Measurements from ENCODE around the gene ASCL5.

ASCL5 gene

GRCh38 chr1:201153474-201154388 lies 26.7 kb upstream of the ASCL5 start:
- no peak for DNase-seq

GRCh38 chr1:201149400-201149799 lies 22.4 kb upstream of the ASCL5 start:
- peak in 1 of 2 experiments; percentile 47 for DNase-seq

DNA sequence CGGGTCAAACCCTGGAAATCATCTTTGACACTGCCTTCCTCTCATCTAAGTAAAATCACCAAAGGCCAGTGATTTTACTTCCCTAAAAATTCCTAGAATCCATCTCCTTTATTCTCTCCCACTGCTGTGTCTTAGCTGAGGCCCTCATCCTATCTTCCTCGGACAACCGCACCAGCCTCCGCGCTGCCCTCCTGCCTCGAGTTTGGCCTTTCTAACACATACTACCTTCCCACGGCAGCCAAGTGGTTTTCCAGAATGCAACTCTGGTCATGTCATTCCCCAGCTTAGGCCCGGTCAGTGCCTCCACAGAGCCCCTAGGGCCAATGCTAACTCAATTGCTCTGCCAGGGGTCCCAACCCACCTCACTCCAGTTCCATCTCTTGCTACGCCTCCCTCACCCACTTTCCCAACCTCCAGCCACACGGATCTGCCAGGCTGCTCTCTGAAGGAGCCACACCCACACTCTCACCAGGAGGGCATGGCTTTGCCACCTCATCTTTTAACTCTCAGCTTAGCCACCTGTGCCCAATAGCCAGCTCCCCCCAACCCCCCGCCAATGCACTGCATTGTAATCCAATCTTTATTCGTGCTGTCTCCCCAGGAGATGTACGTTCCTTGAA lies 20.5 kb upstream of the ASCL5 start:
- DNase-seq, result no peak

DNA sequence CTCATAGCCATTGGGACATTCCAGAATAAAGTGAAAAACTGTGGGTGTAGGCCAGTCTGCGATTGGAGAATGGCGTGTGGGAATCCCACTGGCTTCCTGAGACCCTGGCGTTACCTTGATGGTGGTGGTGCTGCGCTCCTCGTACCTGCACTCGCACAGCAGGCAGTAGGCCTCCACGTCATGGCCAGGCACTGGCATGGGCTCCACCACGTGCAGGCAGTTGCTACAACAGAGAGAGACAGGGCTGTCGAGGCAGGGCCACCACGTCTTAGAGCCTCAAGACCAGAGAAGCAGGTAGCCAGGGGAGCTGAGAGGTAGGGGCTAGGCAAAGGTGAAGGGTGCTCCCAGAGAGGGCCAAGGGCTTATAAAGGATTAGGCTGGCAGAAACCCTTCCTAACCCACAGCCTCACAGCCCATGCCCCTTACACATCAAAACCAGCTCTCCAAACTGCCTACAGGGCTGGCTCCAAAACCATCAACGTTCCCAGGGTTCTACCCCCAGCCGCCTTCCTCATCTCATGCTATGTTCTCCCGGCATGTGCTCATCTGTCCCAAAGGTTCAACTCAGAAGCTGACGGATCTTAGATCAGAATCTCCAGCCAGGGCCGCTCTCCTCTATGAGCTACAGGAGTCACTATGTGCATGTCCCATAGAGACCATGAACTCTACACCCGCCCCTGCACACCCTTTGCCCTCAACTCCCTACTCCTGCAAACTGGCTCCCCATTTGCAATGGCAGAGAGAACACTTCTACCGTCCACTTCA lies 19.8 kb upstream of the ASCL5 start:
- DNase-seq, result no peak

DNA sequence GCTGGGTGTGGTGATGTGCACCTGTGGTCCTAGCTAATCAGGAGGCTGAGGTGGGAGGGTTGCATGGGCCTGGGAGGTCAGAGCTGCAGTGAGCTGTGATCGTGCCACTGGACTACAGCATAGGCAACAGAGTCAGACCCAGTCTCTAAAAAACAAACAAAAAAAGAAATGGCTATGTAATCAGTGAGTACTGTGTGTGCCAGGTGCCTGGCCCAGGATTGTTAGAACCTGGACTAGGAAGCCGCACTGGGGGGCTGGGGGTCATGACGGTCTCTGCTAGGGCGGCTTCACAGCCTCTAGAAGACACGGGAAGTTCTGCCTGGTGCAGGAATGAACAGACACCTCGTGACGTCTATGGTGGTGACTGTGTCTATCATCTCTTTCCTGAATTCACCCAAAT lies 18.8 kb upstream of the ASCL5 start:
- DNase-seq, result no peak

DNA sequence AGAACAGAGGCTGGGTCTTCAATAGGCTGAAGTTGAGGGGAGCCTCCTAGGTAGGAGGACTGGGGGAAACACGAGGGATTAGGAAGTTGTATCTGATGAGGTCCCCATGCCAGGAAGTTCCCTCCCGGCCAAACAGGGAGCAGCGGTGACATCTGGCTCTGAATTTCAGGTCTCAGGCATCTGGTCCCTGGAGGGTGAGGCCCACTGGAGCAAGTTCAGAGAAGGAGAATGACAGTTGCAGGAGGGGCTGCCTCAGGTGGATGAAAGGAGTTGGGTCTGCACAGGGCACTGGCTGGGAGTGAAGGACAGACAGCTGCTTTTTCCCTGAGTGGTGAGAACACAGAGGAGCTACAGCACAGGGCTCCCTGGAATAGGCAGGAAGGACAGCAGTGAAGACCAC lies 18.1 kb upstream of the ASCL5 start:
- DNase-seq, result peak in 1 of 2 experiments; percentile 54

- DNase-seq, result no peak
Measured at GRCh38 chr1:201144701-201145100, 17.7 kb upstream of the ASCL5 start.

DNA sequence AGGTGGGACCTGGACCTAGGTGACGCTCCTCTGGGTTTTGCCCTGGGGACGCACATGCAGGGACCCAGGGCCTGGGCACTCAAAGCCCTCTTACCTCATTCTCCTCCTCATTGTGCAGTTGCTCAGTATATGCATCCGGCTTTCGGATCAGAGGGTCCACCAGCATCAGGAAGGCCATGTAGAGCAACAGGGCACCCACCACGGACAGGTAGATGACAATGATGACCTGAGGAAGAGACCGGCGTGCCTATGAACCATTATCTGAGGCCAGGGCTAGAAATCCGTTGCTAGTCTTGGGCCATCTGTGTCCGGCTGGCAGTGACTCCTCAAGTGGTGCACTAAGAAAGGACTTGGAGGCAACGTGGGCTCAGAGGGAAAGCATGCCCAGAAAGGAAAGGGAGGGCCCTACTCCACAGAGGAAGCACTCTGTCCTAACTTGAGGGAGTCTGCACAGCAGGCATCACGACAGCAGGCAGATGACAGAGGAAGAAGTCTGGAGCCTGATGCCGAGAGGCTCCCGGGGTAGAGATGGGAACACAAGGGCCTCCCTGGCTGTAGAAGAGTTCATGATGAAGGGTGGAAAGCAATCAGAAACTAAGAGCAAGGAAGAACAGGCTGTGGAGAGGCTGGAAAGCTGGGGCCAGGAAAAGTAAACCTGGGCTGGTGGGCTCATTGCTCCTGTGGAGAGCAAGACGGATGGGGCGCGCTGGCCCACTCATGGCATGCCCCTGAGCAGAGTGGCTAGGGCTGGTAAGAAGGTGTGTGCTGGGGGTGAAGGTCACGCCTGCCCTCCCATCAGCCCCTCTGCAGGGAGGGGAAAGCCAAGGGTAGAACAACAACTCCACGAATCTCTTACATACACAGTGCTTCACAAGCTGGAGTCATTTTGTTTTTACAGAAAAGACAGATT lies 17.0 kb upstream of the ASCL5 start:
- DNase-seq, result no peak

DNA sequence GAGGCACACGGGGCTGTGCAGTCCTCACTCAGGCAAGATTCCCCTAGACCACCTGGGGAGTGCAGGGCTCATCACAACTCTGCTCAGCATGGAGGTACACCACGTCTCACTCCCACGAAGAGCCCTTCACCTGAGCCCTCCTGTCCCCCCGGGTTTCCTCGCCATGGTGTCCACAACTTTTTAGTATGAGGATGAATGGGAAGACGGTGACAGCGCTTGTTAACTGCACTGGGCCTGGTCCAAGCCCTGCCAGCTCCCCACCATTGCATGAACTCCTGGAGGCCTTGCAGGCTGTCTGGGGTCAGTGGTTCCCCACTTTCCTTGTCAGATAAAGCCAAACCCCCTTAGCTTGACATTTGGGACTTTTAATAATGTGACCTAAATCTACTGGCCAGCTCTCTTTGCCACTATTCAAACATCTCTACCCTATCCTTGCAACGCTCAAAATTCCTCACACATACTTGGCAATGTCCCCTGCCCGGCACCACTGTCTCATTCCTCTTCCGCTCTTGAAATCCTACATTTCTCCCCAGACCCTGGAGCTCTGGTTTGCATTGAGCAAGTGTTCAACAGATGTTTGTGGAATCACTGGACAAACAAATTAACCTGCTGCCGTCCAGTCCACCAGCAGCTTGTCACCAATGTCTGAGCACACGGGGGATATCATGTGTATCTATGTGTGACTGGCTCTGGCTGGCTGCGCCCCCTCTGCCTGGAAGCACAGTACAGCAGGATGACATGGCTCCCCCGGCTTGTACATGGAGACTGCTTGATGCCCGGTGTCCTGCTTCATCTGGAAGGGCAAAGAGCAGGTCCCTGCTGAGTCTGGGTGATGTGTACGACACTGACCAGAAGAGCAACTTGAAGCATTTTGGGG lies 16.1 kb upstream of the ASCL5 start:
- no peak for DNase-seq

DNA sequence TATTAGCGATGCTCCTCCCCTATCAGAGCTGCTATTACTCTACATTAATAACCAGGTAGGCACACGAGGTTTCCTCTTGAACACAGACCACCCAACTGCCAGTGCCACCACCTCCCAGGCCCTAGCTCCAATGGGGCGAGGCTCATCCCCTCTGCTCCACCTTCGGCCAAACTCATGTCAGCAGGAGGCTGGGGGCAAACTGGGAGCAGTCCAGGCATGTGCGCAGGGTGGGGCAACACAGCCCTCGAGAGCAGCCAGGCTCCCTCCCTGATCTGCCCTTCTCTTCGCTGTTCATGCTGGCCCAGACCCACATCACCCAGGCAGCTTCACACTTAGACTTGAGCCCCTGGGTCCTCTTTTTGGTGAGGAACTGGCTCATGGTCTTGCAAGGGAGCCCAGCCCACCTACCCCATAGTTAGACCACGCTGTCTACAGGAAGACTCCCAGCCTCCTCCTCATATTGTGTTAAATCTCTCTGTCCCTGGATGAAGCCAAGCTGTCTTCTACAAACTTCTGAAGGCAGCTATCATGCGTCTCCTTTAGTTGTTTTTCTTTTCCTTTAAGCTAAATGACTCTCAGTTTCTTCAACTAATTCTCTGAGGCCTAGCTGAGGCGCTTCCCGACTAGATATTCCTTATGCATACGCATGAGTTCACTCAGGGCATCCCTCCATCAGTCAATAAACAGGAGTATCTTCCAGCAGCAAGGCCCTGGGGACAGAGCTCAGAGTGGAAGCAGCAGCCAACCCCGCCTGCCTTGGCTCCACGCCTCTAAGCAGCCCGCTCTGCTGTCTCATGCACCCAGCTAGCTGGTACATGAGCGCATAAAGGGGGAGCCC lies 15.2 kb upstream of the ASCL5 start:
- DNase-seq, result no peak

GRCh38 chr1:201141418-201141817 lies 14.4 kb upstream of the ASCL5 start:
- no peak for DNase-seq

GRCh38 chr1:201140941-201141260 lies 13.9 kb upstream of the ASCL5 start:
- no peak for DNase-seq

- no peak for DNase-seq
Measured at GRCh38 chr1:201140235-201140940, 13.4 kb upstream of the ASCL5 start.

DNA sequence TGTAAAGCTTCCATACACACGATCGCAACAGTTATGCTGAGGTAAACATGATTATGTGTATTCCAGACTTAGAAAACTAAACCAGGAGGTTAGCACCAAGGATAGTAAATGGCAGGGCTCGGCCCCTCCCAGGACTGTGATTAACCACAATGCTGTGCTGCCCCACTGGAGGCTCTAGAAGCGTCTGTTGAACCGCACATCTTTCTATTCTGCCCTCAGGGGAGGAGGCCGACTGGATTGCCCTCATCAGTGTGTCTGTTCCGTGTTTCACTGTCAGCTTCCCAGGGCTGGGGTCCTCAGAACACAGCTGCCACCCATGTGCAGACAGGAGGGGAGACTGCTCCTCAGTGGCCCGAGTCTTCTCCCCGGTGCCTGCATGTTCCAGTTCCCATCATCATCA lies 12.8 kb upstream of the ASCL5 start:
- no peak for DNase-seq

- no peak for DNase-seq
Measured at GRCh38 chr1:201139306-201139705, 12.3 kb upstream of the ASCL5 start.

DNA sequence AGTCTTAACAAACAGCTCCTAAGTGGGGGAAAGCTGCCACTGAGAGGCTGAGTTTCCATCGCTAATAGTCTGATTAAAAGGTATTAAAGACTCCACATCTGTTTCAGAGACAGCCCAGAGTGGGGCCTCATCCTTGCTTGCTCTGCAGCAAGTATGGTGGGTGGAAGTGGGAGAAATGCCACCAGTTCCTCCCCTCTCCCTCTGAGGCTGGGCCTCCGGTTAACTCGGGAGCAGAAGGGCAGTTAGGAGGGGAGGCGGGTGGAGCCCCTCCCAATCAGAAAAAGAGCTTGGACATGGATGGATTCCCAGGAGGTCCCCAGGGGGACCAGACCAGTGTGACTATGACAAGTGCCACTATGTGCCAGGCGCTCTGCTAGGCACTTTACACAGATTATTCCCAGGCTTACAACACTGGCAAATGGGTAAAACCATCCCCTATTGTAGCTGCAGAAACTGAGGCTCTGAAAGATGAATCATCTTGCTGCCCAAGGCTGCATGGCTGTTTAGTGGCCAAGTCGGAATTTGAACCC lies 11.4 kb upstream of the ASCL5 start:
- peak; percentile 92 to 93 for DNase-seq

GRCh38 chr1:201137579-201138310 lies 10.8 kb upstream of the ASCL5 start:
- DNase-seq, result no peak

DNA sequence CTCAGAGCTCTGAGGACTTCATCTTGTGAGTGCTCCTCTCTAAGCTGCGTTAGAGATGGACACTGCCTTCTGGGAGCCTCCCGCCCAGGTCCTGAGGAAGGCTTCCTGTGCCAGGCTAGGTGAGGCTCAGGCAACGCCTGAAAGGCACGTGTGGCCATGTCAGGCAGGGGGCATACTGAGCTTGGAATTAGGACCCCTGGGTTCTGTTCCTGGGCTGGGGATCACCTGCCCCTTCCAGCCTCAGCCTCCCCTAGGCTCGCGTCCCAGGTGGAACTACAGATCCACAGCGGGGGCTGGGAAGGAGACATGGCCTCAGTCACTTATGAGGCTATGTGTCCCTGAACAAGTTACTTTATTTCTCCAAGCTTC lies 10.0 kb upstream of the ASCL5 start:
- no peak for DNase-seq
